NOMO-1 treated with dmso at 0.1 percent for 144 hours (cell line): Measurements from ENCODE around the gene ZNF212.
A peak's percentile ranks its signal among the peaks of the same experiment; 100 is the strongest.

ENCODE experiments used
- DNase-seq: peaks from one replicate; lab custom pipeline; 2025; ENCODE audit not compliant: unreplicated experiment; lab: John Stamatoyannopoulos, UW

The ZNF212 gene

GRCh38 chr7:149239345-149240143 lies at the start of gene ZNF212:
Gene ZNF212 (plus strand): TSS chr7:149239651. CDS start chr7:149239779, 128 bp downstream.
- peak; percentile 76 for DNase-seq

DNA sequence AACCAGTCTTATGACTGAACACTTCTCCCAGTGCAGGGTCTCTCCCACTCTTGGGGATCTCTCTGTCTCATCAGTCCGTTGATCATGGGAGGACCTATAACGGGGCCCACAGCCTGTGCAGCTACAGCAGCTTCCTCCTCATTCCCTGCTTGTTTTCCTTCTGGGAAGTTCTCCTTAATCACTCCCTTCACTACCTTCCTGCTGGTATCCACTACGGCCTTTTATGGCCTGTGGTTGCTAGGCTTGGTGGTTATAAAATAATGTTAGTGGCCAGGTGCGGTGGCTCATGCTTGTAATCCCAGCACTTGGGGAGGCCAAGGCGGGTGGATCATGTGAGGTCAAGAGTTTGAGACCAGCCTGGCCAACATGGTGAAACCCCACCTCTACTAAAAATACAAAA lies 47.6 kb upstream of the ZNF212 start:
- DNase-seq = no peak

- DNase-seq = no peak
These were observed 44.7 kb upstream of the ZNF212 start for GRCh38 chr7:149194799-149195179.

DNA sequence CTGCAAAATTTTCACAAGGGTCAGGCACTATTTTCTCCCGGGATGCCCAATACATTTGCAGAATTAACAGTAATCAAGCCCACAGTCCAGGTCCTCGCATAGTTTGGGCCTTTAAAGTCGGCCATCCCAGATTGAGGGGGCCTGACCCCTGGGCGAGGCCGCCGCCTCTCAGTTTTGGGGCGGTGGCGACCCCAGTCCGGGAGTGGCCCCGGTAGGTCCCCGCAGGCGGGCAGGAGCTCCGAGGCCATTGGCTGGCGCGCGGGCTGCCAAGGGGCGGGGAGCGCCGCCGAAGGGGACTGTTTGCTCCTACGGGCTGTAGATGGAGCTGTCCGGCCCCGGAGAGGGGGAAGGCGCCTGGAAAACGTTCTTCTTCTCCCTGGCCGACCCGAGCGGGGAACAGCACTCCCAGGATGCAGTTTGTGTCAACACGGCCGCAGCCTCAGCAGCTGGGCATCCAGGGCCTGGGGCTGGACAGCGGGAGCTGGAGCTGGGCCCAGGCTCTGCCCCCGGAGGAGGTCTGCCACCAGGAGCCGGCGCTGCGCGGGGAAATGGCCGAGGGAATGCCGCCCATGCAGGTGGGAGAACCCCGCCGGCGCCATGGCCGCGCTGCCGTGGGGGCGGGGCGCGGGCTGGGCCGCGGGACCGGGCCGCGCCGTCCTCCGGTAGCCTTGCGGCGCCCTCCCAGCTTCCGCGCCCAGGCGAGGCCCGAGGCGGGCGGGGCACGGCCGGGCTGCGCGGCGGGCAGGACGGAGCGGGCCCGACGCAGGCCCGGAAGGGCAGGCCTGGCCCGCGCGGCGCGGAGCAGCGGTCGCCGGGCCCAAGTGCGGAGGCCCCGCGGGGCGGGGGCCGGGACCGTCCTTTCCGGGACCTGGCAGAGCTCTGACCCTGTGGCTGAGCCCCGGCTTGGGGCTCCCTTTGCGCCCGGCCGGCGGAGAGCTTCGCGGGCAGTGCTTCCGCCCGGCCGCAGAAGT lies 44.0 kb upstream of the ZNF212 start, which contains the start of gene ZNF282:
Gene ZNF282 (plus strand): TSS at position 367 of the 971 bp plus-strand sequence. CDS start 44 bp downstream, at position 411.
- peak; percentile 41 for DNase-seq

GRCh38 chr7:149196151-149196704 lies 43.2 kb upstream of the ZNF212 start:
- no peak for DNase-seq

DNA sequence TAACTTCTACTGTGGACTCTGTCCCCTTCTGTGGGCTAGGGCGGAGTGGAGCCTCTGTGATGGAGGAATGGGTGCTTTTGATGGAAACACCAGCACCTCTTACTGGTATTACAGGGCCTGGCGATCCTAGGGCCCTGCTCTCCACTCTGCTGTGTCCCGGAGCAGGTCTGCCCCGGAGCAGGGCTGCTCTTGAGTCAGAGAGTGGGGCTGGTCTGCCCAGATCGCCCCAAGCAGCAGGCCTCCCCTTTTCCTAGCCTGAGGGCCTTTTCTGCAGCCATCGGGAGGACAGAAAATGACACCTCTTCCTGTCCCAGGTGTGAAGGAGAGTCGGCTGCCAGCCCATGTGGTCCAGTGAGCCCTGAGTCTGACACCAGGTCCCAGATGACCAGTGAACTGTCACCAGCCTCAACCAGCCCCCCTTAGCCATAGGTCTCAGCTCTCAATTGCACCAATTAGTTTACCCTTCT lies 42.7 kb upstream of the ZNF212 start:
- DNase-seq = no peak

- DNase-seq = no peak
These were observed 41.8 kb upstream of the ZNF212 start for GRCh38 chr7:149197675-149198074.

GRCh38 chr7:149198161-149198816 lies 41.2 kb upstream of the ZNF212 start:
- no peak for DNase-seq

DNA sequence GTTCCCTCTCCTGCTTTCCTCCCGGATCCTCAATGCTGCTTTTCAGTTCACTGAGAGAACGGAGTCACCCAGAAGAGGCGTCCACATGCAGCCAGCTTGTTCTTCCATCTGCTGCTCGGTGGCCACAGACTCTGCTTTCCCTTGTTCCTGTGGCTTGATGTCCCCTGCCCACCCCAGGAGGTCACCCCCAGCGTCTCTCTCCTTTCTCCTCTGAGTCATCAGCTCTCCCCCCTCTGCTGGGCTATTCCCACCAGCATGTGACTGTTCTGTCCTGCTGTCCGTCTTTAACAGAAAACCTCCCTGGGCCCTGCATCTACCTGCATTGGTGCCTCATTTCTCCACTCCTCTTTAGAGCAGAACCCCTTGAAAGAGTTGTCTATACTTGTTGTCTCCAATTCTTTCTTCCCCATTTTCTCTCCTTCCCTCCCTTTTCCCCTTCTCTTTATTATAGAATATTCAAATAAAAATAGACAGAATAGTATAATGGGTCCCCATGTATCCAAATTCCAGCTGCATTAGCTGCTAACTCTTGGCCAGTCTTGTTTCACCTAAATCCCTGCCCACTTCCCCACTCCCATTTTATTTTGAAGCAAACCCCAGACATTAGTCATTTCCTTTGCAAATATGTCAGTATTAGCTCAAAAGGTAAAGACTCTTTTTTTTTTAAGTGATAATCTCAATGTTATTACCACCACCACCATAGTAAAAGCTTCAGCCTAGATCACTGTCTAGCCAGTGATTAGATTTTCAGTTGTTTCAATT lies 40.0 kb upstream of the ZNF212 start:
- no peak for DNase-seq

DNA sequence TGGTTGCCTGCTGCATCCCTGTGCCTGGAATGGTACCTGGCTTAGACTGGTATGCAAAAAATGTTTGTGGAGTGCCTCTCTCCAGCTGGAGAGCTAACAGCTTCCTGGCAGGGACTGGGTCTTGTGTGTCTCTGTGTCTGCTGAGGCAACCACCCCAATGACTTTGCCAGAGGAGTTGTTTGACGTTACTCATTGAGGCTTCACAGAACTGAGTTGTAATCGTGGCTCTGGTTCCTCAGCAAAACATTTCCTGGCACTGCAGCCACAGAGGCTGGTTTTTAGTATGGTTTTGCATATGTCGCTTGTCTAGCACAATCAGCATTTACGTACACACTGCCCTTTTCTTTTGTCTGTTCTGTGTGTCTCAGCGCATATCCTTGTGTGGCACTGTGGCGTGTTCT lies 36.6 kb upstream of the ZNF212 start:
- no peak for DNase-seq

DNA sequence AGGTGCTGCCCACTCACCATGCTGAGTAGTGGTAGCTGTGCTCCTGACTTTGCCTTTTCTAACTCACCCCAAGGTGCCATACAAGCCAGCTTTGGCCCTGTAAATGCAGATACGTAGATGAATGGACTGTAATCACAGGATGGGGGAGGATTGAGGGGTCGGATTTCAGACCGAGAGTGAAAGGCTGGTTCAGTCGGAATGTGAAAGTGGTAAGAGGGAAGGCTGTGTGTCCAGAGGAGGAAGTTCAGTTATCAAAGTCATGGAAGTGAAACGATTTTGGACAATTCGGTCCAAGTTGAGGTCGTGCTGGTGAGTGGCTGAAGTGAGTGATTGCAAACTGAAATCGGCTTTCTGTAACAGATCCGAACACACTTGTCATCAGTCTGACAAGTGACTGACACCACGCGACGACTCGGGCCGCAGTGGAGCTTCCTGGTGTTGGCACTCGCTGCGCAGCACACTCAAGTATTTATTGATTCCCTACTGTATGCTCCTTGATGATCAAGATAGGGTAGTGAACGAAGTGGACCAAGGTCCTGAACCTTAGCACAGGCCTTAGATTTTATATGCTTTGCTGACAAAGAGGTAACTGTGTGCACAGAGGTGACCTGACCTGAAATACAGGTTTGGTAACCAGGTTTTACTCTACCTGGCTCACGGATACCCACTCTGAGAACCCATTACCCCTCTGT lies 33.6 kb upstream of the ZNF212 start:
- no peak for DNase-seq

- DNase-seq = no peak
These were observed 32.0 kb upstream of the ZNF212 start for GRCh38 chr7:149207324-149208035.

DNA sequence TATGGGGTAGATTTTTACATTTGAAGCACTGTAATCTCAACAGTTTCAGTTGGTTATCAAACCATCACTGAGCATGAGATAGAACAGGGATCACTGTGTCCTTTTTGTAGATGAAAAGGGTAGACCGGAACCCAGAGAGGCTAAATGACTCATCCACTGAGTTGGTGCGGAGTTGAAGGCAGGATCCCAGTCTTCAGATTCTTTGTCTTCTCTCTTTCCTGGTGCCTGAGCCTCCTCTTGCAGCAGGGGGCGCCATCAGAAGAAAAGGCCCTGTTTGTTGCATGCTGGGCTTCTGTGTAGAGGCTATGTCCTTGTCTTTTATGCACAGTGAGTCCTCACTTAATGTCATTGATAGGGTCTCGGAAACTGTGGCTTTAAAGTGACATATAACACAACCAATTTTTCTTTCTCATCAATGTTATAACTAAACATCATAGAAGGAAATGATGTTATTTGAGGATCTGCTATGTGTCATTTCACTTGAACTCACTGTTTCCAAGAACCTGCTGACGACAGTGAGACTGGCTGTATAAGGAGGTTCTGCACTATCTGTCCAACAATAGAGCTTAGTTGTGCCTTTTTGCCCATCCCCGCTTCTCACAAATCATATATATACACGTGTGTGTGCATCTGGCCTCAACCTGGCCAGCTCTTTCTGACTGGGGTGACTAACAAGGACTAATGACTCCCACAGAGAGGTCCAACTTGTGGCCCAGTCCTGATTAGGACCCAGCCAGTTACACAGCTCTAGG lies 29.8 kb upstream of the ZNF212 start:
- DNase-seq = no peak

GRCh38 chr7:149210551-149210950 lies 28.9 kb upstream of the ZNF212 start:
- DNase-seq = no peak

DNA sequence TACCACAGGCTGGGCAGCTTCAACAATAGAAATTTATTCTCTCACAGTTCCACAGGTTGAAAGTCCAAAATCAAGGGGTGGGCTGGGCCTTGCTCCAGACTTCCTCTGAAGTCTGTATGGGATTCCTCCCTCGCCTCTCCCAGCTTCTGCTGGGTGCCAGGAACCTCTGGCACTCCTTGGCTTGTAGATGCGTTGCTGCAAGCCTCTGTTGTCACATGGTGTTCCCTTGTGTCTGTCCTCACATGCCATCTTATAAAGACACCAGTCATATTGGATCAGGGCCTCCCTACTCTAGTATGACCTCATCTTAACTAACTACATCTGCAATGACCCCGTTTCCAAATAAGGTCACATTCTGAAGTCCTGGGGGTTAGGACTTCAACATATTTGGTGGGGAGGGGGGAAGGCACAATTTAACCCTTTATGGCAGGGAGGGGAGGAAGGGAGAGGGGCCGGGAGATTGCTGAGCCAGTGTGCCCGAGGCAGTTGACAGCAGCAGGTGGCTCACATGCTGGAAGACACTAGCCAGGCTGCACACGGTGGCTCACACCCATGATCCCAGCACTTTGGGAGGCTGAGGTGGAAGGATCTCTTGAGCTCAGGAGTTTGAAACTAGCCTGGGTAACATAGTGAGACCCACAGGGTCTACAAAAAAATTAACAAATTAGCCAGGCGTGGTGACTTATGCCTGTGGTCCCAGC lies 25.3 kb upstream of the ZNF212 start:
- DNase-seq = no peak

GRCh38 chr7:149216402-149216801 lies 23.0 kb upstream of the ZNF212 start:
- no peak for DNase-seq

GRCh38 chr7:149217570-149217969 lies 21.9 kb upstream of the ZNF212 start:
- no peak for DNase-seq
